ENCODE measurements around the gene ERMAP.

The ERMAP gene

DNA sequence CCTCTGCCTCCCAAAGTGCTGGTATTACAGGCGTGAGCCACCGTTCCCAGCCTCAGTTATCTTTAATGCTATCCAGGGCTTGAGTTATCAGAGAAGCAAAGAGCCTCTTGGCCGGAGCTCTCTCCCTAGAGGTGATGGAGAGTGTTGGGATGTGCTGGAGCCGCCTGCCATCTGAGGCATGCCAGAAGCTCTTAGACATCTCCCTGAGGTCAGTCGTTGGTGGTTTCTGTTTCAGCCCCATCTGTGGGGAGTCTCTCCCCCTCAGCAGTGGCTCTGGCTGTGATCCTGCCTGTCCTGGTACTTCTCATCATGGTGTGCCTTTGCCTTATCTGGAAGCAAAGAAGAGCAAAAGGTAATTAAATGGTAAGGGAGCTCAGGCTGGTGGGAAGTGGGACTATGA is 17.9 kb downstream of the ERMAP start:
- Histone ChIP-seq H3K27me3 (no peaks in the 10 kb centered on the region), H3K4me3 (ENCODE audit: low read depth, low read length) (no peak overlapping the region), H3K36me3 (no peaks in the 10 kb centered on the region), H3K9me3 (no peaks in the 10 kb centered on the region), H3K4me1 (no peaks in the 10 kb centered on the region)
- TF ChIP-seq, protein P1, sequence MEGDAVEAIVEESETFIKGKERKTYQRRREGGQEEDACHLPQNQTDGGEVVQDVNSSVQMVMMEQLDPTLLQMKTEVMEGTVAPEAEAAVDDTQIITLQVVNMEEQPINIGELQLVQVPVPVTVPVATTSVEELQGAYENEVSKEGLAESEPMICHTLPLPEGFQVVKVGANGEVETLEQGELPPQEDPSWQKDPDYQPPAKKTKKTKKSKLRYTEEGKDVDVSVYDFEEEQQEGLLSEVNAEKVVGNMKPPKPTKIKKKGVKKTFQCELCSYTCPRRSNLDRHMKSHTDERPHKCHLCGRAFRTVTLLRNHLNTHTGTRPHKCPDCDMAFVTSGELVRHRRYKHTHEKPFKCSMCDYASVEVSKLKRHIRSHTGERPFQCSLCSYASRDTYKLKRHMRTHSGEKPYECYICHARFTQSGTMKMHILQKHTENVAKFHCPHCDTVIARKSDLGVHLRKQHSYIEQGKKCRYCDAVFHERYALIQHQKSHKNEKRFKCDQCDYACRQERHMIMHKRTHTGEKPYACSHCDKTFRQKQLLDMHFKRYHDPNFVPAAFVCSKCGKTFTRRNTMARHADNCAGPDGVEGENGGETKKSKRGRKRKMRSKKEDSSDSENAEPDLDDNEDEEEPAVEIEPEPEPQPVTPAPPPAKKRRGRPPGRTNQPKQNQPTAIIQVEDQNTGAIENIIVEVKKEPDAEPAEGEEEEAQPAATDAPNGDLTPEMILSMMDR (IDR thresholded peaks at IDR 0.05; ENCODE audit: low read depth, low read length) = no peak
- DNase-seq = no peak

DNA sequence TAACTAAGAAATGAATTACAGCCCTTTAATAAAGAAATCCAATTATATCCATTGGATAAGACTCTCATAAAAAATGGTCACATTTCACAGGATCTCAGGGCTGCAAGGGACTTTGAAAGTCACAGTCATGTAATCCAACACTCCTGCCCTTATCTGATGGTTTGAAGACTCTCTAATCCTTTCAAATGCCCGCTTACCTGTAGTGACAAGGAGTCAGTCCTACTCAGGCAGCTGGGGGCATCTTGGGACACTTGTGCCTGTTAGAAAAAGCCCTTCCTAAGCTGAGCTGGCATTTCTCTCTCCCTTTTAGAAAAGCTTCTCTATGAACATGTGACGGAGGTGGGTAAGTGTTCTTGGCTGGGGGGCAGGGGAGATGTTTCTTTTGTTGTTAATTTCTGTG is 18.5 kb downstream of the ERMAP start:
- Histone ChIP-seq H3K9me3 (no peaks in the 10 kb centered on the region), H3K4me1 (no peaks in the 10 kb centered on the region), H3K36me3 (no peaks in the 10 kb centered on the region), H3K4me3 (ENCODE audit: low read depth, low read length) (no peak overlapping the region), H3K27me3 (no peaks in the 10 kb centered on the region)
- no peak for DNase-seq
- TF ChIP-seq, protein P1 (IDR thresholded peaks at IDR 0.05; ENCODE audit: low read depth, low read length) = no peak

- H3K4me1 ChIP-seq = no peaks in the 10 kb centered on the region
- no peak for DNase-seq
- no peaks in the 10 kb centered on the region for H3K9me3 ChIP-seq
- H3K27me3 ChIP-seq = no peaks in the 10 kb centered on the region
- H3K4me3 ChIP-seq (ENCODE audit: low read depth, low read length) = no peak overlapping the region
- H3K36me3 ChIP-seq = no peaks in the 10 kb centered on the region
- TF ChIP-seq, protein P1 (IDR thresholded peaks at IDR 0.05; ENCODE audit: low read depth, low read length) = no peak
Observed at GRCh38 chr1:42837709-42838108, 20.8 kb downstream of the ERMAP start.

GRCh38 chr1:42838482-42839190 is 21.7 kb downstream of the ERMAP start:
- no peaks in the 10 kb centered on the region for H3K9me3 ChIP-seq
- H3K4me3 ChIP-seq (ENCODE audit: low read depth, low read length) = no peak overlapping the region
- H3K36me3 ChIP-seq = no peaks in the 10 kb centered on the region
- TF ChIP-seq, protein P1 (IDR thresholded peaks at IDR 0.05; ENCODE audit: low read depth, low read length) = no peak
- no peaks in the 10 kb centered on the region for H3K4me1 ChIP-seq
- no peak for DNase-seq
- no peaks in the 10 kb centered on the region for H3K27me3 ChIP-seq

DNA sequence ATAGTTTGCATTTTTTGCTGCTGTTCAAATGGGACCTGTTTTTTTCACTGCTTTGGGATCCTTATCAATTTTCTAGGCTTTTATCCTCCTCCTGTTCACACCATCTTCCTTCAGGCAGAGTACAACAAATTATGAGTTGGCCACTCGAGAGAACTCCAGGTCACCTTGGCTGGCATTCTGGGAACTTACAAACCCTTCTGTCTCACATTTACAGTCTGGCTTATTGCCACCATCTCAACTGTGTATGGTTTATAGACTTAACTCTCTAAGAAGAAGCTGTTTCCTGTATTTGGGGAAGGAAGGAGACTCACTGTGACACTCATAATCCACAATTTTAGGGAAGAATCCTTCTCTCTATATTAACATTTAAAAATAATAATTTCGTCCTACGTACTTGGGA is 24.1 kb downstream of the ERMAP start:
- no peak for DNase-seq
- Histone ChIP-seq H3K4me1 (no peaks in the 10 kb centered on the region), H3K36me3 (no peaks in the 10 kb centered on the region), H3K27me3 (no peaks in the 10 kb centered on the region), H3K4me3 (ENCODE audit: low read depth, low read length) (no peak overlapping the region), H3K9me3 (no peaks in the 10 kb centered on the region)
- TF ChIP-seq, protein P1 (IDR thresholded peaks at IDR 0.05; ENCODE audit: low read depth, low read length) = no peak

DNA sequence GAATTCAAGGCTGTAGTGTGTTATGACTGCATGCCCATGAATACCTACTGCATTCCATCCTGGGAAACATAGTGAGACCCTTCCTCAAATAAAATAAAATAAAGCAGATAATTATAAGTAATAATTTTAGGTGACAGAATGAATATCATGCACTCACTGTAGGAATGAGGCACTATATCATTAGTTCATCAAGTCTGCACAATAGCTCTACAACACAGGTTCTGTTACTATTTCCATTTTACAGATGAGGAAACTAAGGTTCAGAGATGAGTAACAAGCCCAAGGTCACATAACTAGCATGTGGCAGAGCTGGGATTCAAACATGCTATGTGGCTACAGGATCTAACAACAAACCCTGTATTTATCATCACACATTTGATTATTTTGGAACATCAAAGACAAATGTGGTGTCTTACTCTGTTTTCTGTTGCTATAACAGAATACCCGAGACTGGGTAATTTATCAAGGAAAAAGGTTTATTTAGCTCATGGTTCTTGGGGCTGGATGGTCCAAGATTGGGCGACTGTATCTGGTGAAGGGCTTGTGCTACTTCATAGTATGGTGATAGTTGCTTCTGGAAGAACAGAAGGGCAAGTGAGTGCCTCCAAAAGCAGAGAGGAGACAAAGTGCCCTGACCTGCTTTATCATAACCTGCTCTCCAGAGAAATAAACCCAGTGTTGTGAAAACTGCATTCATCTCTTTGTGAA is 24.7 kb downstream of the ERMAP start:
- no peaks in the 10 kb centered on the region for H3K9me3 ChIP-seq
- no peak for DNase-seq
- TF ChIP-seq, protein P1 (IDR thresholded peaks at IDR 0.05; ENCODE audit: low read depth, low read length) = no peak
- H3K36me3 ChIP-seq = no peaks in the 10 kb centered on the region
- no peaks in the 10 kb centered on the region for H3K27me3 ChIP-seq
- no peaks in the 10 kb centered on the region for H3K4me1 ChIP-seq
- H3K4me3 ChIP-seq (ENCODE audit: low read depth, low read length) = no peak overlapping the region

All from BE2C (cell line).